ENCODE results near the gene POLR2H. TPM values are rescaled to one million over a fixed set of nuclear protein-coding genes. Genes with fewer than 3 reads are reported as not detected.

The POLR2H gene
- total and polyA plus RNA-seq, 2 of the 4 experiments (the other 2 are of a cell fraction) = 47.7 to 130 TPM

- no peaks in the 10 kb centered on the region for H3K36me3 ChIP-seq (ENCODE audit: control insufficient read depth, insufficient read depth, low read length)
- no peaks in the 10 kb centered on the region for H3K9me3 ChIP-seq (ENCODE audit: control insufficient read depth, insufficient read depth, low read length)
- peaks cover 76% of the 10 kb centered on the region for H3K27me3 ChIP-seq (ENCODE audit: control insufficient read depth, insufficient read depth, low read length)
- no peak overlapping the region for H2BK5ac ChIP-seq (ENCODE audit: low read depth, low read length, poor library complexity, severe bottlenecking)
- no peak overlapping the region for H2AK9ac ChIP-seq (replicated peaks; ENCODE audit: low read depth, low read length, poor library complexity)
- no peak overlapping the region for H3K18ac ChIP-seq (ENCODE audit: low read depth, low read length)
- in situ Hi-C loops (cut with MboI; ENCODE audit: low sequenced_read_pairs) = no loop called here
- WGBS, 2 experiments (ENCODE audit: extremely low coverage in 2 of 2, insufficient read length in 1 of 2) = 49% methylated on average over 21 of the region's 37 CpGs; no CpG with 5 or more reads in 1 of the 2 experiments
- H2BK120ac ChIP-seq (ENCODE audit: low read depth, low read length) = no peak overlapping the region
- no peak overlapping the region for H3K27ac ChIP-seq (ENCODE audit: insufficient read depth, low read length)
- no peak overlapping the region for H3K14ac ChIP-seq (replicated peaks; ENCODE audit: low read depth, low read length)
- no peak overlapping the region for H3K4me2 ChIP-seq (ENCODE audit: low read depth, low read length)
- ChIA-PET POLR2A (ENCODE audit: unreplicated experiment) (interaction anchor here (0.6 kb wide), 2 partner anchors 13 to 28 kb away, joined by 5 to 7 read pairs; no protein-coding TSS in a partner anchor), CTCF (interaction anchor here (0.6 to 0.7 kb wide), 4 partner anchors 12 to 74 kb away, joined by 3 to 6 read pairs (median 4); no protein-coding TSS in a partner anchor)
- DNase-seq (no peak), ATAC-seq (ENCODE audit: low read depth) (no peak)
- no peak overlapping the region for H4K5ac ChIP-seq (ENCODE audit: low read depth, low read length)
- H4K20me1 ChIP-seq (ENCODE audit: insufficient read depth, low read length) = no peaks in the 10 kb centered on the region
- H3K9me1 ChIP-seq (ENCODE audit: insufficient read depth, low read length) = no peaks in the 10 kb centered on the region
- no peaks in the 10 kb centered on the region for H3K4me1 ChIP-seq (ENCODE audit: control insufficient read depth, insufficient read depth, low read length)
- H3K4ac ChIP-seq (ENCODE audit: low read depth, low read length) = no peak overlapping the region
- no peak overlapping the region for H2BK20ac ChIP-seq (ENCODE audit: low read depth, low read length)
- no peak overlapping the region for H3K4me3 ChIP-seq (ENCODE audit: insufficient read depth, low read depth, low read length)
- H3K9ac ChIP-seq (ENCODE audit: low read depth, low read length) = no peak overlapping the region
- H3K56ac ChIP-seq (ENCODE audit: extremely low read depth, insufficient read depth, low read length) = no peak overlapping the region
- no peak overlapping the region for H3K23ac ChIP-seq (ENCODE audit: low read depth, low read length)
- no peak overlapping the region for H2AK5ac ChIP-seq (ENCODE audit: low read depth, low read length)
- H3K79me1 ChIP-seq (ENCODE audit: low read depth in 1 of 2, low read length in 2 of 2) = no peaks in the 10 kb centered on the region
- BruUV-seq (replicated peaks) = no TSS peak
- TF ChIP-seq USF2 (IDR thresholded peaks at IDR 0.05; ENCODE audit: low read depth, low read length) (no peak), RAD21 (IDR thresholded peaks at IDR 0.05; ENCODE audit: low read length) (no peak), ELK1 (IDR thresholded peaks at IDR 0.05; ENCODE audit: borderline replicate concordance, low read depth, low read length) (no peak), CTCF (conservative IDR thresholded peaks at IDR 0.05; ENCODE audit: low read depth, low read length) (no peak), MAFK (IDR thresholded peaks at IDR 0.05; ENCODE audit: low read depth, low read length) (no peak), CEBPB (IDR thresholded peaks at IDR 0.05; ENCODE audit: low read depth, low read length) (no peak), FOS (IDR thresholded peaks at IDR 0.05; ENCODE audit: low read depth, low read length) (no peak), SMC3 (IDR thresholded peaks at IDR 0.05; ENCODE audit: low read depth, low read length) (no peak), RFX5 (IDR thresholded peaks at IDR 0.05; ENCODE audit: low read depth, low read length) (no peak), MXI1 (IDR thresholded peaks at IDR 0.05; ENCODE audit: borderline replicate concordance, low read depth, low read length) (no peak), RCOR1 (IDR thresholded peaks at IDR 0.05; ENCODE audit: insufficient replicate concordance, low read length) (no peak), POLR2A (IDR thresholded peaks at IDR 0.05; ENCODE audit: low read depth, low read length) (no peak), BHLHE40 (IDR thresholded peaks at IDR 0.05; ENCODE audit: low read depth, low read length) (no peak), NFE2L2 (IDR thresholded peaks at IDR 0.05; ENCODE audit: low read depth, low read length) (no peak), CHD1 (IDR thresholded peaks at IDR 0.05; ENCODE audit: low read depth, low read length) (no peak)
- intact Hi-C loops (cut with micrococcal nuclease) = no loop called here
- dilution Hi-C loops (cut with HindIII; ENCODE audit: low sequenced_read_pairs, unreplicated experiment) = no loop called here
- no peak overlapping the region for H2AFZ ChIP-seq (replicated peaks; ENCODE audit: low read length, poor library complexity)
- H2BK15ac ChIP-seq (ENCODE audit: low read depth, low read length) = no peak overlapping the region
- H4K8ac ChIP-seq (ENCODE audit: low read depth in 2 of 2, low read length in 2 of 2) = no peak overlapping the region
- no peak overlapping the region for H4K91ac ChIP-seq (ENCODE audit: insufficient read depth, low read depth, low read length)
Observed at GRCh38 chr3:184386047-184386806, 24.7 kb downstream of the POLR2H start.

All from IMR-90 (cell line).